Inflammatory macrophage treated with lipopolysaccharide for 4 hours (primary cell): ENCODE measurements around the gene PPFIA4.

Experiments used
- DNase-seq: peaks from one replicate; pipeline ENCODE4 v3.0.0-alpha.2; 2020

PPFIA4 gene

GRCh38 chr1:203041351-203041932 is 15.2 kb downstream of the PPFIA4 start:
- DNase-seq = no peak

- DNase-seq = no peak
Measured at GRCh38 chr1:203043830-203044545, 17.7 kb downstream of the PPFIA4 start.

- DNase-seq = no peak
Measured at GRCh38 chr1:203044546-203045250, 18.4 kb downstream of the PPFIA4 start.

GRCh38 chr1:203045336-203045735 is 19.0 kb downstream of the PPFIA4 start:
- no peak for DNase-seq

GRCh38 chr1:203045821-203046594 is 19.7 kb downstream of the PPFIA4 start:
- DNase-seq = no peak

DNA sequence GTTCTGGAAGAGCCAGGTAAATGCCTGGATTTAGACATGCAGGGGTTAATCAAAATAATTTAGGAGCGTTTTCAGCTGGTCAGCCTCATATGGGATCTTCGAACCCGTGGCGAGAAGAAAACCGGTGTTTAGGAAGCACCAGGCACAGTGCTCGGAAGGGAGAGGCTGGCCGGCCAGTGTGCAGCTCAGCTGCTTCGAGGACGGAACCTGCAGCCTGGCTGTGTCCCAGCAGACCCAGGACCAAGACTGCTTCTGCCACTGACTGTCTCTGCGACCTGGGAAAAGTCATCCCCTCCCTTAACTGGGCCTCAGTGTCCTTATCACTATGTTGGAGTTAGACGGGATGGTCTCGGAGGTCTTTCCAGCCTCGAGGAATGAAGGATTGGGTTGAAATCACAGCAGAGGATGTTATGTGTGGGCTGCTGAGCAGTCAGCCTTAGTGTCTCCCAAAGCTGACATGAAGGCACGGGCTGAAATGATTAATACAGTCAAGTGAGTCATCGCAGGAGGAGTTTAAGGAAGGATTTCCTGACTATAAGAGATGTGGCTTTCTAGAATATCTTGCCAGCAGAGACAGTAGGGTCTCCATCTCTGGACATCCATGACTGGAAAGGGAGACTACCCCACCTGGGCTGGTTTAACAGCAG is 20.8 kb downstream of the PPFIA4 start:
- DNase-seq = peak; percentile 80

DNA sequence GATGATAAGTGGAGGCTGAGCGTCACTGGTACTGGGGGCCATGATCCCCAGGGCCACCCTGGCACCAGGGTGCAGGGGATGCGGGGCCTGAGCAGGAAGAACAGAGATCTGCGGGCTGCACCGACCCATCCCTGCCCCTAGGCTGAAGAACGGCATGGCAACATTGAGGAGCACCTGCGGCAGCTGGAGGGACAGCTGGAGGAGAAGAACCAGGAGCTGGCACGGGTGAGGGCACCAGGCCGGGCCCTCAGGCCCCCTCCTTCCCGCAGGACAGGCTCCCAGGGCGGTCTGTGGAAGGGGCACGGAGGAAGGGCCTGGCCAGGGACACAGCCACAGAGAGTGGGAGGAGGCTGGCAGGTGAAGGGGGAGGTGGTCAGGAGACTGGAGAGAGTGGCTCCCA is 21.8 kb downstream of the PPFIA4 start:
- no peak for DNase-seq

DNA sequence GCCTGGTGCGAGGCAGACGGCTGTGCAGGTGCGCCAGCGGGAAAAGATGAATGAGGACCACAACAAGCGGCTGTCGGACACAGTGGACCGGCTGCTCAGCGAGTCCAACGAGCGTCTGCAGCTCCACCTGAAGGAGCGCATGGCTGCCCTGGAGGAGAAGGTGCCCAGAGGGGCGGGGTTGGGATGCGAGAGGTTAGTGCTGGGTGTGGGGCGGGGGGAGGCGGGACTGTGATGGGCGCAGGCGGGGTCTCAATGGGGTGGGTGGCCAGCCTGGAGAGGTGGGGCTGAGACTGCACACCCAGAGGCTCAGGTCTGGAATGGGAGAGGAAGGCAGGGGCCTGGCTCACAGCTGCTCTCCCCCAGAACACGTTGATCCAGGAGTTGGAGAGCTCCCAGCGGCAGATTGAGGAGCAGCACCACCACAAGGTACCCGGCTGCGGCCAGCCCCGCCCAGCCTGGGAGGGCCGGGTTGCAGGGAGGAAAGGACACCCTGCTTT is 22.3 kb downstream of the PPFIA4 start:
- DNase-seq = no peak

DNA sequence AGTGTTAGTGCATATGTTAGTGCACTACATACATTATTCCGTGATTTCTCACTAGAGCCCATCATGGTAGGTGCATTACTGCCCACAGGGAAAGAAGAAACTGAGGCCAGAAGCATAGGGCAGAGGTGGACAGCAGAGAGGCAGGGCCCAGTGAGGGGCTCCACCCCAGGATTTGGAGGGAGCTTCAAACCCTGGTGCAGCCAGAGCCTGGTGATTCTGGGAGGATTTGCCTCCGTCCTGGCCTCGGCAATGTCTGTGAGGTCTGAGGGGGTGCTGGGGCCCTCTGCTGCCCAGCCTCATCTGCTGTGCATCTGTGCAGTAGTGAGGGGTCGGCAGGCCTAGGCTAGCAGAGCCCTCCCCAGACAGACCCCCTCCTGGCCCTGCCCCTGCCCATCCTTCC is 22.8 kb downstream of the PPFIA4 start:
- DNase-seq = no peak

GRCh38 chr1:203049576-203050180 is 23.4 kb downstream of the PPFIA4 start:
- no peak for DNase-seq

DNA sequence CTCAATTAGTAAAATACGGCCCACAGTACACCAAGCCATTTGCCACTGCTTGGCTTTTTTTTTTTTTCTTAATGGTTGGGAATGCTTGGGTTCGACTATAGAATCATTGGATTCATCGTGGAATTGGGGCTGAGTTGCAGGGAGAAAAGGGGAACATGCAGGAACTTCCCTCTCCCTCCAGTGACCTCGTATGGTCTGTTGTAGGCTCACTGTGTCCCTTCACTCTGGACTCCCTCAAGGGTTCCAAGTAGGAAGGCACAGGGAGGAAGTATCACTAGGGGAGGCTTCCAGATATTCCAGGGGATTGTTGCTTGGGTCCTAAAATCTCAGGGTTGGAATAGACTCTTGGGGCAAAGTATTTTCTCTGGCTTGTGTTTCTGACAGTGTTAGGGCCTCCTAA is 24.5 kb downstream of the PPFIA4 start:
- DNase-seq = peak; percentile 23

DNA sequence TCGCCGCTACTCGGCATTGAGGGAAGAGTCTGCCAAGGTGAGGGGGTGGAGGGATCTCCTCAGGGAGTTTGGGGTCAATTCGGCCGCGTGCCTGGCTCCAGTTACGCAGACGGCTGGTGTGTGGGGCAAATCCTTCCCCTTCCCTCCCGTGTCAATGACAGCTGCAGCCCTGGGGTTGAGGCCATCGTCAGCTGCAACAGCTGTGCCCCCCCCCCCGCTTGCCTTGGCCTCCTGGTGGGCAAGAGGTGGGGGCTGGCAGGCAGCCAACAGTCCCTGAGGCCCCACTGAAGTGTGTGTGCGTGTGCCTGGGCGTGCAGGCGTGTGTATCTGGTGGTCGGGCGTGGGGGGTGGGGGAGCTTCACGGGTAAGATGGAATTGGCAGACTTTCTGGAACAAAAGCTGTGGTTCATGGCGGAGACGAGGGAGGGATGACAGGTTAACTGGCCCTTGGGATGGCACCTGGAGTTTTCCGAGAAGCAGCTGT is 25.6 kb downstream of the PPFIA4 start:
- no peak for DNase-seq

DNA sequence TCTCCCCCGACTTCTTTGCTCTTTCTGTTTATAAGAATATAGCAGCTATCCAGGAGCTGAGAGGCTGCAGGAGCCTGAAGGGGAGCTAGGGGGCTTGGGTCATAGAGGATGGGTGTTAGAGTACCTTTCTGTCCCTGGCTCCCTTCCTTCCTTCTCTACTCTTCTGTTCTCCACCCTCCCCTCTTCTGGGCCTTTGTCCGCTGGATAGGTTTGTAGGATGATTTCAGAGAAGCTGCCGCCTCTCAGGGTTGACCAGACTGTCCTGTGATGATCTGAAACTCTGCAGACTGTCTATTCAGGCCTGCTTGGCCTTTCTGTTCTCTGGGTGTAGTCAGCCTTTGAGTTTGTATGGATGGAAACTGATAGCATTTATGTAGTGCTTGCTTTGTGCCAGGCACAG is 26.3 kb downstream of the PPFIA4 start:
- DNase-seq = no peak

GRCh38 chr1:203054184-203054583 is 27.9 kb downstream of the PPFIA4 start:
- no peak for DNase-seq

GRCh38 chr1:203054642-203055041 is 28.4 kb downstream of the PPFIA4 start:
- DNase-seq = no peak

DNA sequence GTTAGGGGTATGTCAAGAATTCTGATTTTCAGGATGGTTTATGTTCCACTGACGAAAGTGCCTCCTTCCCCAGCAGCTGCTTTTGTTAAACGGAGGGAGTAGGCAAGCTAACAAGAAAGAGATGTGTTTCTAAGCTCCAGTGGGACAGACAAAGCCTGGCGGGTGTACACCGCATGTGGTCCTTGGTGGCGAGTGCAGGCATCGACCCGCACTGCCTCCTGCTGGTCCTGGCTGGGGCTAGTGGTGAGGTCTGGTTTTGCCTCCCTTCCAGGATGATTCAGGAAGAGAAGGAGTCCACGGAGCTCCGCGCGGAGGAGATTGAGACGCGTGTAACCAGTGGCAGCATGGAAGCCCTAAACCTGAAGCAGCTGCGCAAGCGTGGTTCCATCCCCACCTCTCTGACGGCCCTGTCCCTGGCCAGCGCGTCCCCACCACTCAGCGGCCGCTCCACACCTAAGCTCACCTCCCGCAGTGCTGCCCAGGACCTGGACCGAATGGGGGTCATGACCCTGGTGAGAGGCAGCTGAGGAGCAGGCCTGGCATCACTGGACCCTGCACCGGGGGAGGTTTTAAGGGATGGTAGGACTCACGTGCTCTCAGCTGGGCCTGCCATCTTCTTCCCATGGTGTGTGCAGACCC is 29.0 kb downstream of the PPFIA4 start:
- no peak for DNase-seq

DNA sequence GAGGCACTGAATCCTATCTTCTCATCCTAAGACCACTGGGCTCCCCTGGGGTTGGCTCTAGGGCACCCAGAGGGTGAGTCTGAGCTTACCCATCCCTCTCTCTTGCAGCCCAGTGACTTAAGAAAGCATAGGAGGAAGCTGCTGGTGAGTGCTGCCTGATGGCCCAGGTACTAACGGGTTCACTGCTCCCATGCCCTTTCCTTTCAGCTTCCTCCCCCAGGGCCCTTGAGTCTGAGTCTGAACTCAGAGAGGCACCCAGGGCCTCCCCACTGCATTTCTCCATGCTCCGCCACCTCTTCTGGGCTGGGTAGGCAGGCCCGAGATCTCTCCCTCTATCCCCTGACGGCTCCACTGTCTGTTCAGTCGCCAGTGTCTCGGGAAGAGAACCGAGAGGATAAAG is 29.7 kb downstream of the PPFIA4 start:
- DNase-seq = no peak

- no peak for DNase-seq
Measured at GRCh38 chr1:203056516-203056915, 30.2 kb downstream of the PPFIA4 start.

GRCh38 chr1:203057911-203058675 is 31.8 kb downstream of the PPFIA4 start:
- DNase-seq = peak; percentile 48

- DNase-seq = peak; percentile 25
Measured at GRCh38 chr1:203058676-203058935, 32.3 kb downstream of the PPFIA4 start.

DNA sequence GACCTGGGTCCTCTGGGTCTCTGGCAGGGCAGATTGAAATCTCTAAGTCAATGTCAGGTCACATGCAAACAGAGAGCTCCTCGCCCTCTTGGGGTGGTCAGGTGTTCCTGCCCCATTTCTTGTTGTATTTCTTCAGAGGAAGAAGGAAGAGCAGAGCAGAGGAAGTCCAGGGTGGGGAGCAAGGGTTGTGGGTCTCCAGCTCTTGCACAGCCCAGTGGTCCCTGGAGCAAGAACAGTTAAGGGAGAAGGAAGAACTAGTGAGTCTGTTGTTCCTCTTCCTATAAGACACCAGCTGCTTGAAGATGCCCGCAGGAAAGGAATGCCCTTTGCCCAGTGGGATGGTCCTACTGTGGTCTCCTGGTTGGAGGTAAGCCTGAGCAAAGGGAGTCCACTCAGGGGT is 33.2 kb downstream of the PPFIA4 start:
- DNase-seq = peak; percentile 21
